GM23338 (cell line): ENCODE data around the gene RASGRF2. TPM values are rescaled to one million over a fixed set of nuclear protein-coding genes. Genes with fewer than 3 reads are reported as not detected.

Source experiments
- ATAC-seq: fragments of 200-7000 bp; cut with Tn5 transposase; 3 replicates; pipeline ENCODE4 v1.9.1; 2020
- DNase-seq: peaks from one replicate; pipeline ENCODE4 v3.0.0-alpha.2; 2015; ENCODE audit warnings: low spot score
- H2AFZ ChIP-seq: fragments of 200-600 bp; sonication (generic); 2 replicates; pipeline ENCODE4 v1.8.0; 2016; ENCODE audit warnings: antibody characterized with exemption, mild to moderate bottlenecking, moderate library complexity
- H3F3A ChIP-seq: fragments of 200-600 bp; sonication (generic); replicated peaks from 2 replicates; pipeline ENCODE4 v1.8.0; 2017; ENCODE audit warnings: antibody characterized with exemption, mixed run types, low read depth
- H3K27ac ChIP-seq: fragments of 200-600 bp; sonication (generic); 2 replicates; pipeline ENCODE4 v1.6.1; 2016; ENCODE audit warnings: low read depth
- H3K27me3 ChIP-seq: fragments of 200-600 bp; sonication (generic); 2 replicates; pipeline ENCODE4 v1.8.0; 2016; ENCODE audit warnings: mild to moderate bottlenecking, mixed run types, moderate library complexity; ENCODE audit not compliant: insufficient read depth
- H3K36me3 ChIP-seq: fragments of 200-600 bp; sonication (generic); 2 replicates; pipeline ENCODE4 v1.8.0; 2016; ENCODE audit warnings: mild to moderate bottlenecking; ENCODE audit not compliant: insufficient read depth
- H3K4me1 ChIP-seq: fragments of 200-600 bp; sonication (generic); 2 replicates; pipeline ENCODE4 v1.8.0; 2016; ENCODE audit warnings: mild to moderate bottlenecking, moderate library complexity; ENCODE audit not compliant: insufficient read depth
- H3K4me2 ChIP-seq: fragments of 200-600 bp; sonication (generic); 2 replicates; pipeline ENCODE4 v1.7.1; 2017; ENCODE audit warnings: mixed run types
- H3K4me3 ChIP-seq: fragments of 200-600 bp; sonication (generic); 2 replicates; pipeline ENCODE4 v1.6.1; 2016; ENCODE audit warnings: mixed run types
- H3K79me2 ChIP-seq: fragments of 200-600 bp; sonication (generic); replicated peaks from 2 replicates; pipeline ENCODE4 v1.8.0; 2017; ENCODE audit warnings: mild to moderate bottlenecking; ENCODE audit not compliant: insufficient read depth
- H3K9me2 ChIP-seq: fragments of 200-600 bp; sonication (generic); 2 replicates; pipeline ENCODE4 v1.8.0; 2017; ENCODE audit not compliant: insufficient read depth
- H4K20me1 ChIP-seq: fragments of 200-600 bp; sonication (generic); replicated peaks from 2 replicates; pipeline ENCODE4 v1.8.0; 2017; ENCODE audit warnings: mild to moderate bottlenecking; ENCODE audit not compliant: insufficient read depth
- H3K27ac Mint-ChIP-seq: 2 replicates; pipeline ENCODE4 v1.8.0; 2020; ENCODE audit warnings: inconsistent platforms, mild to moderate bottlenecking, moderate library complexity, mixed read lengths
- H3K27me3 Mint-ChIP-seq: 3 replicates; pipeline ENCODE4 v1.8.0; 2022; ENCODE audit warnings: low read depth, mild to moderate bottlenecking, moderate library complexity, mixed read lengths, inconsistent platforms; ENCODE audit not compliant: insufficient read depth, poor library complexity
- H3K36me3 Mint-ChIP-seq: 3 replicates; pipeline ENCODE4 v1.8.0; 2021; ENCODE audit warnings: low read depth, mild to moderate bottlenecking, inconsistent platforms, moderate library complexity, mixed read lengths
- H3K4me1 Mint-ChIP-seq: 3 replicates; pipeline ENCODE4 v1.8.0; 2020; ENCODE audit warnings: mild to moderate bottlenecking, inconsistent platforms, mixed read lengths
- H3K4me3 Mint-ChIP-seq: 3 replicates; pipeline ENCODE4 v1.8.0; 2021; ENCODE audit warnings: moderate library complexity, mild to moderate bottlenecking, inconsistent platforms, mixed read lengths
- H3K9me3 Mint-ChIP-seq: 3 replicates; pipeline ENCODE4 v1.8.0; 2020; ENCODE audit warnings: moderate library complexity, mild to moderate bottlenecking, inconsistent platforms, mixed read lengths
- CREB1 ChIP-seq: fragments of 250-450 bp; sonication (Bioruptor Pico); IDR thresholded peaks from 2 replicates; pipeline ENCODE4 v1.5.0; 2020; ENCODE audit warnings: low read depth, mild to moderate bottlenecking, moderate library complexity
- CTCF ChIP-seq, 2 experiments: fragments of 200-600 bp in 1 of 2; sonication (generic) in 1 of 2; conservative IDR thresholded peaks; 2 replicates each; pipeline versions ENCODE4 v1.5.1 to v1.6.1; 2016 to 2017; ENCODE audit warnings: antibody characterized with exemption in 2 of 2, low read depth in 2 of 2, mild to moderate bottlenecking in 2 of 2, moderate library complexity in 1 of 2
- ETS1 ChIP-seq: IDR thresholded peaks from 2 replicates; pipeline ENCODE4 v1.6.1; 2016; ENCODE audit warnings: antibody characterized with exemption
- EZH2 ChIP-seq: fragments of 200-600 bp; sonication (generic); IDR thresholded peaks from one replicate; pipeline ENCODE4 v1.8.0; 2017; ENCODE audit warnings: antibody characterized with exemption, mild to moderate bottlenecking, low read depth; ENCODE audit not compliant: unreplicated experiment
- REST ChIP-seq: IDR thresholded peaks from one replicate; pipeline ENCODE4 v1.6.1; 2018; ENCODE audit warnings: antibody characterized with exemption; ENCODE audit not compliant: unreplicated experiment
- STAT1 ChIP-seq: IDR thresholded peaks from one replicate; pipeline ENCODE4 v1.6.1; 2016; ENCODE audit warnings: antibody characterized with exemption; ENCODE audit not compliant: unreplicated experiment
- ZNF114 ChIP-seq: fragments of 250-450 bp; sonication (Bioruptor Pico); IDR thresholded peaks from 2 replicates; pipeline ENCODE4 v1.5.0; 2020; ENCODE audit warnings: mild to moderate bottlenecking, moderate library complexity
- ZNF462 ChIP-seq: fragments of 250-450 bp; sonication (Bioruptor Pico); IDR thresholded peaks from 2 replicates; pipeline ENCODE4 v1.5.0; 2020; ENCODE audit warnings: mild to moderate bottlenecking, moderate library complexity
- polyA plus RNA-seq: library from polyadenylated mRNA; unstranded; fragments of >200 nt; fragmentation: Nextera tagmentation; extraction: Ambion mirVana; gene quantifications from 2 replicates; pipeline ENCODE4 v1.2.1, GENCODE V29; 2016
- total RNA-seq: library from RNA; depleted of rRNA; stranded (reverse); fragments of >200 nt; shearing (Covaris generic); gene quantifications from 2 replicates; pipeline ENCODE4 v1.2.3, GENCODE V29; 2014

RASGRF2 gene
- total and polyA plus RNA-seq, 2 experiments from 2014 or later: 5.0 to 19.2 TPM

- Histone ChIP-seq H3K4me3 (no peak overlapping the region), H4K20me1 (no peaks in the 10 kb centered on the region), H3K27ac (no peak overlapping the region), H3F3A (no peaks in the 10 kb centered on the region), H3K4me2 (no peak overlapping the region), H3K9me2 (0 out of 2 replicates have a peak, but pooled peaks cover 2% of the 10 kb centered on the region), H3K4me1 (no peaks in the 10 kb centered on the region), H3K79me2 (no peaks in the 10 kb centered on the region), H2AFZ (no peak overlapping the region), H3K36me3 (no peaks in the 10 kb centered on the region), H3K27me3 (no peaks in the 10 kb centered on the region)
- Mint-ChIP-seq H3K27ac (no peak overlapping the region), H3K36me3 (no peaks in the 10 kb centered on the region; the same call in 2 of the 3 replicates), H3K4me3 (no peak overlapping the region), H3K9me3 (no peaks in the 10 kb centered on the region), H3K27me3 (no peaks in the 10 kb centered on the region), H3K4me1 (no peaks in the 10 kb centered on the region; the same call in 2 of the 3 replicates)
- ATAC-seq: no peak
- TF ChIP-seq EZH2 (no peak), ZNF462 (CRISPR knock-in tag) (no peak), ETS1 (no peak), REST (no peak), CREB1 (no peak), ZNF114 (no peak), CTCF (conservative IDR thresholded peaks at IDR 0.05; ENCODE audit: low read depth in 2 of 2) (no peak), STAT1 (no peak)
- DNase-seq: no peak
Observed at GRCh38 chr5:81171769-81172168, 211.6 kb downstream of the RASGRF2 start.
